PC-3 (cell line): ENCODE data around the gene PIM3. TPM values are rescaled to one million over a fixed set of nuclear protein-coding genes. Genes with fewer than 3 reads are reported as not detected.

Source experiments
- ATAC-seq: fragments of 200-7000 bp; cut with Tn5 transposase; 2 replicates; pipeline ENCODE4 v1.9.1; 2020; ENCODE audit warnings: mild to moderate bottlenecking, moderate library complexity
- BruUV-seq: library from RNA; stranded (reverse); fragments of 400-500 nt; replicated peaks from 2 replicates; lab custom pipeline; 2021; lab: Mats Ljungman, UMichigan
- CTCF ChIA-PET: fragments of 300-600 bp; sonication (Branson Sonifier 250); formaldehyde crosslinking; loops from one replicate; lab custom pipeline; 2022; ENCODE audit warnings: antibody characterized with exemption; lab: Charles Lee
- POLR2A ChIA-PET: fragments of 300-600 bp; sonication (Branson Sonifier 250); formaldehyde crosslinking; loops from one replicate; lab custom pipeline; 2022; ENCODE audit warnings: antibody characterized with exemption; ENCODE audit not compliant: unreplicated experiment; lab: Charles Lee
- DNase-seq: peaks from one replicate; pipeline ENCODE4 v3.0.0-alpha.2; 2015
- H2AFZ ChIP-seq: fragments of 300-600 bp; sonication (generic); 2 replicates; pipeline ENCODE4 v1.6.0; 2016; ENCODE audit warnings: antibody characterized with exemption, low read length
- H3F3A ChIP-seq: fragments of 300-600 bp; sonication (generic); one replicate; pipeline ENCODE4 v1.6.0; 2017; ENCODE audit warnings: antibody characterized with exemption, low read length, control low read depth, mild to moderate bottlenecking; ENCODE audit not compliant: unreplicated experiment
- H3K27ac ChIP-seq: fragments of 300-600 bp; sonication (generic); 2 replicates; pipeline ENCODE4 v1.5.1; 2016; ENCODE audit warnings: mild to moderate bottlenecking, low read length
- H3K27me3 ChIP-seq: fragments of 300-600 bp; sonication (generic); 2 replicates; pipeline ENCODE4 v1.6.1; 2016; ENCODE audit warnings: low read length, mixed read lengths
- H3K36me3 ChIP-seq: fragments of 300-600 bp; sonication (generic); 2 replicates; pipeline ENCODE4 v1.6.1; 2016; ENCODE audit warnings: low read depth, mixed run types, low read length, mixed read lengths
- H3K4me1 ChIP-seq: fragments of 300-600 bp; sonication (generic); 2 replicates; pipeline ENCODE4 v1.5.1; 2016; ENCODE audit warnings: low read length; ENCODE audit not compliant: insufficient read depth
- H3K4me2 ChIP-seq: fragments of 300-600 bp; sonication (generic); 2 replicates; pipeline ENCODE4 v1.6.0; 2016; ENCODE audit warnings: low read length
- H3K4me3 ChIP-seq: fragments of 300-600 bp; sonication (generic); 2 replicates; pipeline ENCODE4 v1.5.1; 2016; ENCODE audit warnings: mild to moderate bottlenecking, low read length, mixed read lengths
- H3K79me2 ChIP-seq: fragments of 300-600 bp; sonication (generic); 2 replicates; pipeline ENCODE4 v1.6.1; 2017; ENCODE audit warnings: low read length, mixed read lengths
- H3K9ac ChIP-seq: fragments of 300-600 bp; sonication (generic); 2 replicates; pipeline ENCODE4 v1.6.0; 2016; ENCODE audit warnings: mild to moderate bottlenecking, low read length
- H3K9me2 ChIP-seq: fragments of 300-600 bp; sonication (generic); replicated peaks from 2 replicates; pipeline ENCODE4 v1.6.1; 2016; ENCODE audit warnings: mixed run types, low read length, mixed read lengths
- H3K9me3 ChIP-seq: fragments of 300-600 bp; sonication (generic); 2 replicates; pipeline ENCODE4 v1.6.1; 2016; ENCODE audit warnings: low read length, mixed read lengths
- H4K20me1 ChIP-seq: fragments of 300-600 bp; sonication (generic); 2 replicates; pipeline ENCODE4 v1.6.1; 2016; ENCODE audit warnings: low read length, mixed read lengths
- EZH2 ChIP-seq: fragments of 300-600 bp; sonication (generic); IDR thresholded peaks from one replicate; pipeline ENCODE4 v1.6.1; 2017; ENCODE audit warnings: antibody characterized with exemption, mild to moderate bottlenecking, low read length; ENCODE audit not compliant: unreplicated experiment
- EZH2phosphoT487 ChIP-seq: fragments of 300-600 bp; sonication (generic); IDR thresholded peaks from 2 replicates; pipeline ENCODE4 v1.6.1; 2018; ENCODE audit warnings: mild to moderate bottlenecking, antibody characterized with exemption, low read length, borderline replicate concordance
- intact Hi-C: fragments of 100-400 bp; cut with micrococcal nuclease; formaldehyde crosslinking; loops from 2 replicates; pipeline ENCODE4 v1.9.0; 2023
- total RNA-seq: library from RNA; depleted of rRNA; stranded (reverse); fragments of >200 nt; gene quantifications from 2 replicates; pipeline ENCODE4 v1.2.3, GENCODE V29; 2014
- TF ChIP-seq, protein P1 (sequence below): fragments of 300-600 bp; sonication (generic); conservative IDR thresholded peaks from 2 replicates; pipeline ENCODE4 v1.5.1; 2017; ENCODE audit warnings: antibody characterized with exemption, low read depth, mild to moderate bottlenecking, low read length

Gene PIM3
- total RNA-seq, 1 experiment from 2014 or later = 61.7 TPM

DNA sequence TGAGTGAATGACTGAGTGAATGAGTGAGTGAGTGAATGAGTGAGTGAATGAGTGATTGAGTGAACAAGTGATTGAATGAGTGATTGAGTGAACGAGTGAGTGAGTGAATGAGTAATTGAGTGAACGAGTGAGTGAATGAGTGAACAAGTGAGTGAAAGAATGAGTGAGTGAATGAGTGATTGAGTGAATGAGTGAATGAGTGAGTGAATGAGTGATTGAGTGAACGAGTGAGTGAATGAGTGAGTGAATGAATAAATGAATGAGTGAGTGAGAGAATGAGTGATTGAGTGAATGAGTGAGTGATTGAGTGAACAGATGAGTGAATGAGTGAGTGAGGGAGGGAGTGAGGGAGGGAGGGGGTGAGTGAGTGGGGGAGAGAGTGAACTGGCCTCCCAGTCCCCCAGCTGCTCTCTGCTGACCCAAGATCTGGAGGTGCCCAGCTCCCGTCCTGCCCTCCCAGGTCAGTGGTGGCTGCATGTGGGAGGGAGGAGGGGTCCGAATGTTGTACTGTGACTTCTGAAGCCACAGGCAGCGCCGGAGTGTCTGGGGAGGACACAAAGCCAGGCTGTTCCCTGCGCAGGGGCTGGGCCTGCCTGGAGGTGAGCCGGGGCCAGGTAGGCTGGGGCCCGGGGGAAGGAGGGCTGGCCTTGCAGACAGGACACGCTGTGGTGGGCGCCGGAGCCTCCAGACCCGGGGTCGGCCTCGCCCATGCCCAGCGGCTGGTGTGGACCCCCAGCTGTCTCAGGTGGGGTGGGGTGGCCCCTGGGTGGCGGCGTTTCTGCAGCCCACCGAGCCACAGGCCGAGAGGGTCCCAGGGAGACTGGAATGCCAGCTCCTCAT lies 17.8 kb upstream of the PIM3 start:
- H4K20me1 ChIP-seq = no peaks in the 10 kb centered on the region
- ATAC-seq (no peak), DNase-seq (no peak)
- no peak overlapping the region for H3K9ac ChIP-seq
- H3K9me3 ChIP-seq = no peaks in the 10 kb centered on the region
- TF ChIP-seq EZH2phosphoT487 = no peak
- no peak for TF ChIP-seq EZH2
- TF ChIP-seq, protein P1, sequence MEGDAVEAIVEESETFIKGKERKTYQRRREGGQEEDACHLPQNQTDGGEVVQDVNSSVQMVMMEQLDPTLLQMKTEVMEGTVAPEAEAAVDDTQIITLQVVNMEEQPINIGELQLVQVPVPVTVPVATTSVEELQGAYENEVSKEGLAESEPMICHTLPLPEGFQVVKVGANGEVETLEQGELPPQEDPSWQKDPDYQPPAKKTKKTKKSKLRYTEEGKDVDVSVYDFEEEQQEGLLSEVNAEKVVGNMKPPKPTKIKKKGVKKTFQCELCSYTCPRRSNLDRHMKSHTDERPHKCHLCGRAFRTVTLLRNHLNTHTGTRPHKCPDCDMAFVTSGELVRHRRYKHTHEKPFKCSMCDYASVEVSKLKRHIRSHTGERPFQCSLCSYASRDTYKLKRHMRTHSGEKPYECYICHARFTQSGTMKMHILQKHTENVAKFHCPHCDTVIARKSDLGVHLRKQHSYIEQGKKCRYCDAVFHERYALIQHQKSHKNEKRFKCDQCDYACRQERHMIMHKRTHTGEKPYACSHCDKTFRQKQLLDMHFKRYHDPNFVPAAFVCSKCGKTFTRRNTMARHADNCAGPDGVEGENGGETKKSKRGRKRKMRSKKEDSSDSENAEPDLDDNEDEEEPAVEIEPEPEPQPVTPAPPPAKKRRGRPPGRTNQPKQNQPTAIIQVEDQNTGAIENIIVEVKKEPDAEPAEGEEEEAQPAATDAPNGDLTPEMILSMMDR = no peak
- intact Hi-C loops = no loop called here
- H2AFZ ChIP-seq = no peak overlapping the region
- ChIA-PET POLR2A (no interaction called here), CTCF (no interaction called here)
- no peaks in the 10 kb centered on the region for H3K4me1 ChIP-seq
- H3K4me3 ChIP-seq = no peak overlapping the region
- BruUV-seq = no TSS peak
- no peaks in the 10 kb centered on the region for H3K36me3 ChIP-seq
- H3F3A ChIP-seq = no peaks in the 10 kb centered on the region
- no peaks in the 10 kb centered on the region for H3K27me3 ChIP-seq
- H3K9me2 ChIP-seq = no peaks in the 10 kb centered on the region
- no peak overlapping the region for H3K27ac ChIP-seq
- H3K4me2 ChIP-seq = no peak overlapping the region
- no peaks in the 10 kb centered on the region for H3K79me2 ChIP-seq

DNA sequence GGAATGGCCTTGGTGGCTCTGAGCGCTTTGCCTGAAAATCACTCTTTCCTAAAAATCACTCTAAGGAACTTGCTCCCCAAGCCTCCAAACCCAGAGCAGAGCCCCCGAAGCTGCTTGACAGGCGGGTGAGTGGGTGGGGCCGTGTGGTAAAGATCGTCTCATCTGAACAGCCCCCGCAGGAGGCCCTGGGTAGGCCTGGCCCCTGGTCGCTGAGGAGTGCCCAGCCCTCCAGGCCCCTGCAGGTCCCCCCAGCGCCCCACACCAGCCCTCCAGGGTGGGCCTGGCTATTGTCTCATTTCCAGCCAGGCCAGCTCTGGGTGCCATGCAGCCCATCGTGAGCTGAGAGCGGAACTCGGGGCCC lies 17.2 kb upstream of the PIM3 start:
- Histone ChIP-seq H3K27me3 (no peaks in the 10 kb centered on the region), H3K9me2 (no peaks in the 10 kb centered on the region), H3K9me3 (no peaks in the 10 kb centered on the region), H2AFZ (no peak overlapping the region), H3K27ac (no peak overlapping the region), H3K36me3 (no peaks in the 10 kb centered on the region), H4K20me1 (no peaks in the 10 kb centered on the region), H3K9ac (no peak overlapping the region), H3K4me2 (no peak overlapping the region), H3K4me3 (no peak overlapping the region), H3K4me1 (peaks cover 2% of the 10 kb centered on the region; the same call in 1 of the 2 replicates), H3K79me2 (no peaks in the 10 kb centered on the region), H3F3A (no peaks in the 10 kb centered on the region)
- intact Hi-C loops = no loop called here
- ATAC-seq (no peak), DNase-seq (no peak)
- TF ChIP-seq EZH2 = no peak
- TF ChIP-seq, protein P1 = no peak
- TF ChIP-seq EZH2phosphoT487 = no peak
- POLR2A ChIA-PET = no interaction called here
- CTCF ChIA-PET = no interaction called here
- no TSS peak for BruUV-seq

DNA sequence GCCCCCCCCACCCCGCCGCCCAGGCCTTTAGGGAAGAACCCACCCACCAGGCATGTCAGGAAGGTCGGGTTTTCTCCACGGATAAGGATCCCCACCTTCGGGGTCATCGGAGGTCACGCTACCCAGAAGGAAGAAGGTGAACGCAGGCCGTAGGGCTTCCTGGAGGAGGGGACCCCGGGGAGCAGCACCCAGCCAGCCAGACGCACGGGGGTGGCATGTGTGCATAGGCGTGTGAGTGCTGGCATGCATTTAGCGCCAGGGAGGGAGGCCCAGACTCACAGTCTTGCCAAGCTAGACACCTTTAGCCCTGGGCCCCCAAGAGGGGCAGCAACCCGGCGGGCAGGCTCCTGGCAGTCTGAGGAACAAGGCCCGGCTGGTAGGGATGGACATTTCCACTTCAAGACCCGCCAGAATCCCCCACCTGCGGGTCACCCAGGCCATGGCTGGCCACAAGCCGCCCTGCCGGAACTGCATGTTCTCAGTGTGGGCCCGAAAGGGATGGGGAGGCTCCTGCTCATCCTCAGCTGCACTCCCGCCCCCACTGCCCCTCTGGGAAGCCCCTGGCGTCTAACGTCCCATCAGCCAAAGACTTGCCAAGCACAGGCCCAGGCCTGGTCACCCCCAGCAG lies 16.7 kb upstream of the PIM3 start:
- H3K27me3 ChIP-seq = no peaks in the 10 kb centered on the region
- no peak overlapping the region for H3K27ac ChIP-seq
- H3K36me3 ChIP-seq = no peaks in the 10 kb centered on the region
- H3K4me1 ChIP-seq = peaks cover 7% of the 10 kb centered on the region
- intact Hi-C loops = no loop called here
- H3K9me2 ChIP-seq = no peaks in the 10 kb centered on the region
- ChIA-PET CTCF (no interaction called here), POLR2A (no interaction called here)
- H3K9me3 ChIP-seq = no peaks in the 10 kb centered on the region
- no peak overlapping the region for H2AFZ ChIP-seq
- DNase-seq (no peak), ATAC-seq (no peak)
- H3F3A ChIP-seq = no peaks in the 10 kb centered on the region
- H3K79me2 ChIP-seq = no peaks in the 10 kb centered on the region
- H3K4me3 ChIP-seq = no peak overlapping the region
- no peaks in the 10 kb centered on the region for H4K20me1 ChIP-seq
- no peak overlapping the region for H3K4me2 ChIP-seq
- no peak for TF ChIP-seq EZH2
- TF ChIP-seq, protein P1 = no peak
- TF ChIP-seq EZH2phosphoT487 = no peak
- no TSS peak for BruUV-seq
- H3K9ac ChIP-seq = no peak overlapping the region
